Fibroblast of skin of right biceps (primary cell): Measurements from ENCODE around the gene NPHS1.
"Not testable (repeated sequence)": the region's sequence is repeated elsewhere in the genome, so short reads cannot be mapped to it uniquely, and the experiment has no call there.

ENCODE experiments used
- DNase-seq: peaks from one replicate; pipeline ENCODE4 v3.0.0-alpha.2; 2013

NPHS1 gene

DNA sequence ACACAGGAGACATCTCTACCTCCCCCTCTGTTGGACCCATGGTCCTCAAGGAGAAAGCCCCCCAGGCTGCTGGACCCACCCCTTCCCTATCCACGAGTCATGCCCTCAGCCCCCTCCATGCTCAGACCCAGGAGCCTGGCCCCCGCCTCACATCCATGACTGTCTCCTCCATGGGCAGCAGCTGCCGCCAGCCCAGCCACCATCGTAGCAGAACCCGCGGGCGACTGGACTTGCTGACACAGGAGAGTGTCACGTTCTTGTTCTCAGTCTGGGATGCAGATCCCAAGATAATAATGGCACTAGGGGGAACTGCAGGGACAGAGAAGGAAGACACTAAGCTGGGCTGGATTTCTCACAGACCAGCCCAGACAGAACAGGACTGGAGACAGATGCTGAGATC, 3.8 kb downstream of the NPHS1 start:
- DNase-seq, result no peak

GRCh38 chr19:35847911-35848310, 4.4 kb downstream of the NPHS1 start:
- no peak for DNase-seq

DNA sequence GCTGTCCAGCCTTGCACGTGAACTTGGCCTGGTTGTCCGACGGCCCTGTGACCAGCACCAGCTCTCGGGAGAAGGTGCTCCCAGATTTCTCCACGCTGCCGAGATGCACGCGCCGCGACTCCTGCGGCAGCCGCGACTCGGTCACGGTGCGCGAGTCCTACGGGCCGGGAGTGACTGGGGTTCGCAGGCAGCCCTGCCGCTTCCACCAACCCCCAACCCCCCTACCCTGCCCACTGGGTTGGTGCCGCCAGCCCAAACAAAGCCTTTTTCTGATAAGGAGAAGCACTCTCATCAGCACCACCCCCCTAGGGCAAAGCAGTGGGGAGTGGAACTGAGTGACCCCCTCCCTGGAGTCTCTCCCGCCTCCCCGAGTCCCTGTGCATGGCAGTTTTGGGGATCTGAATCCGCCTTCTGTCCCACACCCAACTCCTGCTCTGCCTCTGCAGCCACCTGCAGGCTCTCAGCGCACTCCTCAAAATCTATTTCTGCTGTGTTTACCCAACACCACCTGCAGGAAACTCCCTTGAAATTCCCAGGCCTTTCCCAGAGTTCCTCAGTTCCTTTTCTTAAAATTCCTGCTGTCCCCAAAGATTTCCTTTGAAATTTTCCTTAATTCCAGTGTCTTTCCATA, 6.2 kb downstream of the NPHS1 start:
- DNase-seq, result no peak

DNA sequence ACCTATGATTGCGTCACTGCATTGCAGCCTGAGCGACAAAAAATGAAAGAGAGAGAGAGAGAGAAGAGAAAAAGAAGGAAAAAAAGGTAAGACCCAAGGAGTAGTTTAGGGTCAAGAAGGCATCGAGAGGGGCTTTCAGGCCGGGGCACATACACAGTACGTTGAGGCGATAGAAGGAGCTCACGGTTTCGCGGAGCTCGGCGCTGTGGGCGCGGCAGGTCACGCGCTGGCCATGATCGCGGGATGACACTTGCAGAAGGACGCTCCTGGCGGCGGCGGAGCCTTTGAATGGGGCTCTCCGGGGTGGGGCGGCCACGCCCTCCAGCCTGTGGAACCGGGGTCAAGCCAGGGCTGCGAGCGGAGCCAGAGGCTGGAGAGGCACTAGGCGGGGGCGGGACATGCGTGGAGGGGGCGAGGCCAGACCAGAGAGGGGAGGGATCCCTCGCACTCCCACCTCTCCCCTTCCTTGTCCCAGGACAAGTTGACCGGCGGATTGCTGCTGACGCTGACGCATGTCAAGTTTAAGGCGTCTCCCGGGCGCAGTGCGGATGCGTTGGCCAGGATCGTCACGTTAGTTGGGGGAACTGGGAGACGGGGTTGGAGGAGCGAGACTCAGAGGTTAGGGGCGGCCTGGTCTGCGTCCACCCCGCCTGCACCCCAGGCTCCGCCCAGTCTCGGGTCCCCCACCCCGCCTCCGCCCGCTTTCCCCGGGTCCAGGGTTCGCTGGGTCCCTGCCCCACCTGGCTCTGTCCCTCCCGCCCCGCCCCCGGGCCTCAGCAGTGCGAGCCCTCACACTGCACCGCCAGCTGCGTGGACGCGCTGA, 6.9 kb downstream of the NPHS1 start:
- DNase-seq, result no peak

GRCh38 chr19:35844482-35845214, 7.7 kb downstream of the NPHS1 start:
- no peak for DNase-seq

GRCh38 chr19:35843676-35844481, 8.4 kb downstream of the NPHS1 start:
- DNase-seq, result peak; percentile 12

GRCh38 chr19:35842666-35843272, 9.5 kb downstream of the NPHS1 start:
- no peak for DNase-seq

- DNase-seq, result no peak
Observed at GRCh38 chr19:35841961-35842595, 10.2 kb downstream of the NPHS1 start.

DNA sequence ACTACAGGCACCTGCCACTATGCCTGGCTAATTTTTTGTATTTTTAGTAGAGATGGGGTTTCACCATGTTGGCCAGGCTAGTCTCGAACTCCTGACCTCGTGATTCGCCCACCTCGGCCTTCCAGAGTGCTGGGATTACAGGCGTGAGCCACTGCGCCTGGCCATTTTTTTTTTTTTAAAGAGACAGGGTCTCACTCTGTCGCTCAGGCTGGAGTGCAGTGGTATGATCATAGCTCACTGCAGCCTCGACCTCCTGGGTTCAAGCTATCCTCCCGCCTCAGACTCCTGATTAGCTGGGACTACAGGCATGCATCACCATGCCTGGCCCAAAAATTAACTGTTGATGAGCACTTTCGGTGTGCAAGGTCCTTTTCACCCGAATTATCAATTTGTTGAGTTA, 16.2 kb downstream of the NPHS1 start:
- DNase-seq, result not testable (repeated sequence)

DNA sequence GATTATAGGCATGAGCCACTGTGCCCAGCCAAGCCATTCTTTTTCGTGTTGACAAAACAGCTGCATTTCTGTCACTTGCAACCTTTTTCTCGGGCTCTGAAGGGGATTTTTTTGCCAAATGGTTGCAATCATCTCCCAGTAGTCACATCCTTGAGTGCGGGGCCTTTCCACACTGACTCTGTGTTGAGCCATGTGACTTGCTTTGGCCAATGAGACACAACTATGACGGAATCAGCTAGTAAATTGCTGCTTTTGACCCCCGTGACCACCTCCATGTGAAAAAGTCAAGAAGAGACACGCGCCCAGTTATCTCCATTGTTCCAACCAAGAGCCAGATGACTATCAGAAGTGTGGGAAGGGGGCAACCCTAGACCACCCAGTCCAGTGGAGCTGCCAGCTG, 18.3 kb downstream of the NPHS1 start:
- no peak for DNase-seq

GRCh38 chr19:35832054-35832453, 20.2 kb downstream of the NPHS1 start:
- no peak for DNase-seq

DNA sequence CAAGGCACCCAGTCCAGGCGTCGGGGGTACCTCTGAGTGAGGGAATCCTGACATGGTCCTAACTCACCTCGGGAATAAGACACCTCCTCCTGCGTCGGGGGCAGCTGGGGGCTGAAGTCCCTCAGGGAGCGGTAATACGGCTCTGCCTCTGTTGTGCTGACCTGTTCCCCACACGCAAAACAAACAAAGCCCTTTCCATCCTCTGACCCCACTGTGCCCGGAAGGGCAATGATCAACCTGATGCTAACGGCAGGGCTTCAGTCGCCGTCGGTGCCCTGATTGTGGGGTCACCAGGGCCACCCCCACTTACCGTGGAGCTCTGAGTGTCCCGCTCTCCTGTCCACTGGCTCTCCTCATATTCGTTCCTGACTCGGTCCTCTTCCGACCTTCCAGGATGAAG, 21.3 kb downstream of the NPHS1 start:
- DNase-seq, result no peak

- DNase-seq, result peak; percentile 64
Observed at GRCh38 chr19:35828692-35829301, 23.5 kb downstream of the NPHS1 start.

DNA sequence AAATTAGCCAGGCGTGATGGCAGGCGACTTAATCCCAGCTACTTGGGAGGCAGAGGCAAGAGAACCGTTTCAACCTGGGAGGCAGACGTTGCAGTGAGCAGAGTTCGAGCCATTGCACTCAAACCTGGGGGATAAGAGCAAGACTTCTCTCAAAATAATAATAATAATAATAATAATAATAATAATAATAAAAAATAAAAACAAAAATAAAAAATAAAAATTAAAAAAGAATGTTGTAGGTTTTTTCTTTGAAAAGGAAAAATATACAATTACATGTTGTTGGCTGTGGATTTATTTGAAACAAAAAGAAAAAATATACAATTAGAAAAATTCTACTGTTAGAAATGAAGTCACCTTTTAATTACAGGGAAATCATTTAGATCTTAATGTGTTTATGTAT, 28.2 kb downstream of the NPHS1 start:
- DNase-seq, result no peak

DNA sequence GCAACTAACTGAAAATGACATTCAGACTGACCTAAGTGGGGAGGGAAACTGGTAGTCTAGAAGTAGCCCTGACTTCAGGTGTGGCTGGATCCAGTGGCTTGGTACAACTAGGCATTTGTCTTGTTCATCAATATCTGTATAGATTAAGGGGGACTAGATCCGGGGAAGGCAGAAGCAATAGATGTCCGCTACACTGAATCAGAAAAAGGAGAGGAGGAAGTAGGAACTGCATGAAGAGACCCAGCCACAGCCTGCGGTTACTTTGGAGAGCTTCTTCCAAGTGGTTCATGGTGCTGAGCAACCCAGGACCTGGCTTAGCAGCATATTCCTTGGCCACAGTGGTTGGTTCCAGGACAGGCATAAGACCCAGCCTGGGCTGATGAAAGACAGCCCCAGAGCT, 29.7 kb downstream of the NPHS1 start:
- DNase-seq, result no peak

- DNase-seq, result no peak
Observed at GRCh38 chr19:35818445-35818844, 33.9 kb downstream of the NPHS1 start.

GRCh38 chr19:35816846-35817245, 35.5 kb downstream of the NPHS1 start:
- DNase-seq, result no peak

DNA sequence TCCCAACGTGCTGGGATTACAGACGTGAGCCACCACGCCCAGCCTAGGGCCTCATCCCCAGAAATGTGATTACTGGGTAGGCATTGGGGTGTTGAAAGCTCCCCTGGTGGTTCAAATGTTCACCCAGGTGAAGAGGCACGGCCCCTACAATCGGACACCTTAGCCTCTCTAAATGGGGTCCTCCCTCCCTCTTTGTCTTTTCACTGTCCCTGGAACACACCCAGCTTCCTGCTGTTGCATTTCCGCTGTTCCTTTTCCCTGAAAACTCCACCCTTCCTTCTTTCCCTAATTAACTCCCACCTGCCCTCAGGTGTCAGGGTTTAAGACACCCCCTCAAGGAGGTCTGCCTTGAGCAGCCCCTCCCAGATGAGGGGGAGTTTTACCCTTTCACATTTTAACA, 36.0 kb downstream of the NPHS1 start:
- no peak for DNase-seq

DNA sequence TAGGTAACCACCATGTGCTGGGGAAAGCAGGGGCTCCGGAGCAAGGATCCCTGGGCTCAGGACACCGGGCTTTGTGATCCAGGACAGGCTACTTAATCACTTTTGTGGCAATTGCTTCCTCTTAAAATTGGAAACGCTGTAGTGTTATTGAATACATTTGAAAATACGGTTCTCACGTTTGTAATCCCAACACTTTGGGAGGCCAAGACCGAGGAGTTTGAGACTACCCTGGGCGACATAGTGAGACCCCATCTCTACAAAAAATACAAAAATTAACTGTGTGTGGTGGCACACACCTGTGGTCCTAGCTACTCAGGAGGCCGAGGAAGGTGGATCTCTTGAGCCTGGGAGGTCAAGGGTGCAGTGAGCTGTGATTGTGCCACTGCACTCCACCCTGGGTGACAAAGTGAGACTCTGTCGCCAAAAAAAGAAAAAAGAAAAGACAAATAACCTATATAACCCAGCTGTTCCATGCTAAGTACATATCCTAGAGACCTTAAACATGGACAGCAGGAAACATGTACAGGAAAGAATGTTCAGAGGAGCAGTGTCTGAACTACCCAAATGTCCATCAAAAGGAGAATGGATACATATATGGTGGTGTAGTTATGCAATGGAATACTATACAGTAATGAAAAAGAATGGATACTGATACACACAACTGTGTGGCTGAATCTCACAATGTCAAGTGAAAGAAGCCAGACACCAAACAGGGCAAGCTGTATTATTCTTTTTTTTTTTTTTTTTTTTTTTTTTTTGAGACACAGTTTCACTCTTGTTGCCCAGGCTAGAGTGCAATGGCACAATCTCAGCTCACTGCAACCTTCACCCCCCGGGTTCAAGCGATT, 39.0 kb downstream of the NPHS1 start:
- DNase-seq, result no peak

DNA sequence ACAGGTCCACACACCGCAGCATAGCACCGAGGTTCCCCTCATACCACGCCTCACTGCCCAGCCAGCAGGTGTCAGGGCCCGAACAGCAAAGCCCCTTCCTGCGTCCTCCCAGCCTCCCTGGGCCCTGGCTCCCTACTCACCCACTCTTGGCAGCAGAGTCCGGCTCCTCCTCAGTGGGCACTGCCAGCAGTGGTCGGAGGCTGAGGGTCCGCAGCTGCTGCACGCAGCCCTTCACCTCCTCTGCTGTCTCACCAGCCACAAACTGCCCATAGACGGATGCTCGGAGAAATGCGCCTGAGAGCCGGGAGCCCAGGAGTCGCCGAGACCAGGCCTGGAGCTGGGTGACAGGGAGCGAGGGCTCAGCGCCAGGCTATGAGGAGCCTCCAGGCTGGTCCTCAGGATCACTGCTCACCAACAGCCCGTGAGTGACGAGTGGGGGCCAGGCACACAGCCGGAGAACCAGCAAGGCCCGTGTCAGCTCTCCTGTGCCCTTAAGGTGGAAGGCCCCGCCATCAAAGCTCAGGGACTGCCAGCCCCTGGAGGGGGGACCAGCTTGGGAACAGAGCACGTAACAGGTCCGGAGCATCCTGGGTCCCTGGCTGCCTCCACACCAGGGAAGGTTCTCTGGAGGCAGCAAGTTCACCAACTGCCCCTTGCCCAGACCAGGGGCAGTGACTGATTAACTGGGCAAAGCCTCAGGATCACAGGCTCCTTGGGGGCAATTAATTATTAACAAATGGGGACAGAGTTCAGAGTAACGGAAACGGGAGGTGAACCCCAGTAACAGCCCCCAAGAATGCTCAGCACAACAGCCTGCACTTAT, 39.9 kb downstream of the NPHS1 start, which contains the start of gene PRODH2:
TSS of gene PRODH2 (minus strand) at position 626 of the 823 bp plus-strand sequence. CDS start at position 586, 40 bp downstream.
- no peak for DNase-seq
